ENCODE data around the gene ADRA1B.

Gene ADRA1B

DNA sequence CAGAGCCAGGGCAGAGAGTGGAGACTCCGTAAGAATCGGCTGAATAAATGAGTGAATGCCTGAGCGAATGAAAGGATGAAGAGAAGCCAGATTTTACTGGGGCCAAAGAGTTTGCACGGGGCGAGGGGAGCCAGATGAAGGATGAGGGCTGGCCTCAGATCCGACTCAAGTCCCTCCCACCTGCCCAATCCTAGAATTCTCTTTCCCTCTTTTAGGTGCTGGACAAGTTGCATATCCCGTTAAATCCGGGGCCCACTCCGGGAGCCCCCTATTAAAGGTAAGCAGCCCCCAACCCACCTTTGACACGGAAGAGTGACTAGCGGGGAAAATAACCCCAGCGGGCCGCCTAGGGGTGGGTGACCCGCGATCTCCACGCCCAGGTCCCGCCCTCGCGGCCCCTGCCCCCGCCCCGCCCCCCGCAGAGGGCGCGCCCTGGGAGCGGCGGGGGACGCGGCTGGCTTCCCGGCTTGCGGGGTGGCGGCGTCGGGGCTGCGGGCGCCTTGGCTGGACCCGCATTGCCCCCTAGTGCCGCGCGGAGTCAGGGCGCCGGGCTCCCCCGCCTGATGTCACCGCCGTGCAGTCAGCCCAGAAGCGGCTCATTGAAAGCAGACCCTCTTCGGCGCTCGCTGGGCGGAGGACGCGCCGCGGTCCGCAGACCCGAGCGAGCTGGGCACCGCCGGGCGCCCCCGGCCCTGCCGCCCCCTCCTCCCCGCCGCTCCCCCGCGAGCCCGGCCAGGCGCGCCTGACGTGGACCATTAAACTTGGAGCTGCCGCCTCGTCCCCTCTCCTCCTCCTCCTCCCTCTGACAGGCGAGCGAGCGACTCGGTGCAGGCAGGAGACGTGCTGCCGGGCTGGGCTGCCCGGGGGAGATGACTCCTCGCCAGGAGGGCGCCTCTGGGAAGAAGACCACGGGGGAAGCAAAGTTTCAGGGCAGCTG is at the start of gene ADRA1B:
ADRA1B (plus strand) TSS at position 579 of the 937 bp plus-strand sequence. CDS start 424 bp downstream, outside the sequence.
- DNase-seq, result peak in 1 of 2 donors; percentile 11

DNA sequence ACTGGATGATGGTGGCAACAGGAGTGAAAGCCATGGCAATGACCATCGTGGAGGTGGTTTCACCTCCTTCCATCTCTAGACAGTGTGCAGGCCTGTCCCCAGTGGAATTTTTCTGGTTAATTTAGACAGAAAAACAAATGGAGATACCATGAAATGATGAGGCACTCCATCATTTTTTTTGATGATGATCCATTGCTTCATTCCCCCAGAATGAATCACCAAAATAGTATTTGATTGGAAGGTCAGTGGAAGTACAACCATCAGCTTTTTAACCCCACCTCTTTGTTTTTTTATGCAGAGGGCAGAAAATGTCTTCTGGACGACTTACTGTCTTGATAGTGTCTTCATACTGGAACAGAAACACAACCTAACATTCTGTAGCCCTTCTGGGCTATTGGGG is 42.6 kb upstream of the ADRA1B start:
- DNase-seq, result no peak

DNA sequence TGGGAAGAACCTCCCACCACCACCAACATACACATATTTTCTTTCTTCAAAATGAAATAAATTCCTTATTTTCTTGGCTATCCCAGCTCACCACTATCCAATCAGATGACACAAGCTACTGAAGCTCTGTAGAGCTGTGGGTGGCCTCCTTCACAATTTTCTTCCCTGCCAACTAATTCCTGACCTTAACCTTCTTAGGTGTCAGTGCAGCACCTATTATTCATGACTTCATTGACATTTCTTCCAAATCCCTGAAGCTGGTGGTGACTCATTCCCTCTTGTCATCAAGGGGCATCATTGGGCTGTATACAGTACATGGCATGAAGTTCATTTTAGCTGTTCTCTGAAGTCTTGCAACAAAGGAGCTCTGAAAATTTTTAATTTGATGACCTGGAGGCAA is 42.0 kb upstream of the ADRA1B start:
- DNase-seq, result no peak

DNA sequence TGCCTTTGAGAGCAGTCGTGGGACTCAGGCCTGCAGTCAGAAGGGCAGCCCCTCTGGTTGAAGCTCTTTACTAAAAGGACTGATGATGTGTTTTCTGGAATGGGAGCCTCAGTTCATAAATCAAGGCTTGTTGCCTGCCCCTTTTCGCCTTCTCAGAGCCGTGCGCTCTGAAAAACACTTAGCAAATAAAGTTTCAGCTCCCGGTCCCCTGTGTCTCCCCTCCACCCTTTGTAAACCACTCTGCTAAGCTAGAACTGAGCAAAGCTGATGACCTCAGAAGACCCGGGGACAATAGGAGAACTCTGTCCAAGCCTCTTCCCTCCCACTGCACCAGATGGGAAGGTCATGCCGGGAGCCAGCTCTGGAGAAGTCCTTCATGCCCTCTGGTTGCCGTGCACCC is 39.3 kb upstream of the ADRA1B start:
- no peak for DNase-seq

DNA sequence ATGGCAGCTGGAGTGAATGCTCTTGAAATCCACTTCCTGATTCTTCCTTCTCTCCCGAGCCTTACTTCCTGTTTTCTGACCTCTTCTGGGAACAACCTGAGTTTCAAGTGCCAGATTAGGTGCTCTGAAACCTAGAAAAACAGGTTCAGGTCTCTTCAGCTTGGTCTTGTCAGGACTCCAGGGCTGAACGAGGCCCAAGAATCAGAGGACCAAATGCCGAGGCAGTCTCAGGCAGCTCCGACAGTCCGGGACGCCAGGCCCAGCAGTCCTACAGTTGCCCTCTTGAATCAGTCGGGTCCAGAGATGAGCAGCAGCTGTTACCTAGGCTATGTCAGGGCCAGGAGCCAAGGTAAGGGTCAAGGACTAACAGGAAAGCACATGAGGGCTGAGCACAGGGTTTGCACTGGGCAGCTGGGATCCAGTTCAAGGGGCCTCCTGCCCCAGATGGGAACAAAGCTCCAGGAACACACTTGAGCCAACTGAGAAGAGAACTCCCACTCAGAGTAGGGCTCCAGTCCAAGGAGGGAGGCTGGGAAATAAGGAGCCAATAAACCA is 38.3 kb upstream of the ADRA1B start:
- DNase-seq, result no peak

DNA sequence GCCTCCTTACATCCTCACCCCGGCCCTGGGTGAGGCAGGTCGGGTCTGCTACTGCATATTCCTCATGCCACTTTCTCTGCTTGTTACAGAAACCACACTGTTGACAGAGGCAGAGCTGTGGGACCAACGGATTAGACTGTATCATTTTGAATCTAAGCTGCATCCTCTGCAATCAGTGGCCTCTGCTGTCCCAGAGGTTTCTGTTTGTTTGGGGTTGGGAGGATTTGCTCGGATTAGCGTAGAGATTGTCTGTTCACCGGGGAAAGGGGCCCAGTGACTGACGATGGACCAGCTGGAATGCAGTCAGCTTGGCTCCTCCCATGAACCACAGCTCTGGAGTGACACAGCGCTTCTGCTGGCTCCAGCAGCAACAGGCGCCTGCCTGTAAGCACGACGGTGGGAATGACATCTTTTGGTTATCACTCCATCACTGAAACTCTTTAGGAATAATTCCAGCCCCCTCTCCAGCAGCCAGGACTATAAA is 37.3 kb upstream of the ADRA1B start:
- DNase-seq, result no peak

DNA sequence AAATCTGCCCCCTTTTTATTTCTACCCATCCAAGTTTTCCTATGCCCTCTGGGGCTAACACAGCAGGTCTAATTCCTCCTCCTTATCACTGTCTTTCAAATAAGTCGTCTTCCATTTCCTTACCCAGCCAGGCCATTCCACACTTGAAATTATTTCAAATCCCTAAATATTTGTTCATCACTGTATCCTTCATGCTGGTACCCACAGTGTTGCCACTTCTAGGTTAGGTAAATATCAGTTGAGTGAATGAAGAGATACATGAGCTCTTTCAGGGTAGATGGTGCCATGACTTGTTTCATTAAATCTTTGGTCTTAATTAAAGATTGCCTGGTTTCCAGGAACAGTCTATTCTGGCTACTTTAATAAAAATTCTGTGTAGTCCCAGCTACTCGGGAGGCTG is 35.6 kb upstream of the ADRA1B start:
- DNase-seq, result no peak

DNA sequence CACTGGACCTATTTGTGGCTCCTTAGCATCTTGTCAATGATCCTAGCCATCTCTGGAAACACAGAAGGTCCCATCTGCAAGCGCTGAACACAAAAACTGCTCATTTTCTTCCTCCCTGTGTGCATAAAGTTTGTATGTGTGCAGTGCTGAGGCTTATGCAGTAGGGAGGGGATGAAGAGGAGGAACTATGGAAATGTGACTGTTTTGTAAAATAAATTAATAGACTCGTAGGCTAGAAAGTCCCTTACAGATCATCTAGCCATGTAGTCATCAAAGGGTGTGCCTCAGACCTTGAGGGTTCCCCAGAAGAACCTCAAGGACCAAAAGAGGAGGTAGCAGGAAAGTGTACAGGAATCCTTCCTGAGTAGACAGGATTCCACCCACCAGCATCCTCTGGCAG is 34.3 kb upstream of the ADRA1B start:
- DNase-seq, result no peak

DNA sequence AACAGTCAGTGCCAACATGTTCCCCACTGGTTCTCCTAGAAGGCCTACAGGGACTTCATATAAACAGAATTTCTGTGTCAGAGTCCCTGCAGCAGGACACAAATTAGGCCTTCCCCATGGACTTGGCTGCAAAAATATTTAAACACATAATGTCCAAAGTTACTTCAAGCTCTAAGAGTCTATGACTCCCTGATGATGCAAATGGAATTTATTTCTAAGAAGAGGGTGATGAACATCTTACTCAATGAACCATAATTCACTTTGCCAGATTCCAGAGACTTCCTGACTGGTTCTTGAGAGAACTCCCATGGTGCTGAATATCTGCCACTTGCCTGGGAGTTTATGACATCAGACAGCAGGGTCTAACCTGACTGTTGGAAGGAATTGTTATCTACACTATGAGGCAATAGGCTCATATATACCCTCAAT is 32.7 kb upstream of the ADRA1B start:
- DNase-seq, result no peak

DNA sequence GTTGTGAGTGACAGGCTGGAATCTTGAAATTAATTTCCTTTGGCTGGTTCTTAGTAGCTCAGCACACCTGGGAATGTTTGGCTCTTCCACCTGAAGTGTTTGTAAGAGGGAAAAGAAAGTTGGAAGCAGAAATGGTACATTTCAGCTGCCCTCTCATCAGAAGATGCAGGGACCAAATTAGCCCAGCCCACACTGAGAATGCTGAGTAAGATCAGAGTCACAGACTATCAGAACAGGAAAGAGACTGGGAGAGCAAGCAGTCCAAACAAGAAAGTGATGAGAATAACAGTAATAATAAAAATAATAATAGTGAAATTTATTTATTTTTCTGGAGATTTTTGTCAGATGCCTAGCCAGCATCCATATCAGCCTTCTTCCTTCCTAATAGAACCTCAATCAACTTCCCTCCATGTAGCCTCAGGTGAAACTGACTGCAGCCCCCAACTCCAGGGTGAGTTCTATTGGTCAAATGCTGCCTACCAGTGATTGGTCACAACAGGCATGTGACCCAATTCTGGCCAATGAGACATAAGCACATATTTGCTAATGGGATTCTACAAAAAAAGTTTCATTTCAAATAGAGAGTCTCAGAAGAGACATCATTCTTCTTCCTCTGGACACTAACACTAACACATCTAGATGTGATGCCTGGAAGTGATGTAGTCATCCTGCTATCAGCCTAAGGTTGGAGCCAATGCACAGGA is 31.2 kb upstream of the ADRA1B start:
- DNase-seq, result no peak

DNA sequence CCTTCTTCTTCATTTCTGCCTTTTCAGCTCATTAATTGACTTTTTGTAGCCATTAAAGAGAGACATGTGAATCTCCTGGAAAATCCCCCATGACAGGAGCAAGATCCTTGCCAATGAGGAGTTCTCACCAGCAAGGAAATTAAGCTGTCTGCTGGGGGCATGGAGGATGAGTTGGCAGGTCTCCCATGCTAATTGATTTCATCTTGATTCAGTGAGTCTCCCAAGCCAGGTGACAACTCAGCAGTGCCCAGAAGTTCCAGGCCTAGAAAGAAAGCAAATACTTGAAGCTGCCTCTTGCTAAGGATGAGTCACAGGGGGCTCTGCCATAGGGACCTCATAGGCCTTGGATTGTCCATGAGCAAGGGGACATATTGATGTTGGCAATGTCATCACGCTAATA is 30.0 kb upstream of the ADRA1B start:
- no peak for DNase-seq

DNA sequence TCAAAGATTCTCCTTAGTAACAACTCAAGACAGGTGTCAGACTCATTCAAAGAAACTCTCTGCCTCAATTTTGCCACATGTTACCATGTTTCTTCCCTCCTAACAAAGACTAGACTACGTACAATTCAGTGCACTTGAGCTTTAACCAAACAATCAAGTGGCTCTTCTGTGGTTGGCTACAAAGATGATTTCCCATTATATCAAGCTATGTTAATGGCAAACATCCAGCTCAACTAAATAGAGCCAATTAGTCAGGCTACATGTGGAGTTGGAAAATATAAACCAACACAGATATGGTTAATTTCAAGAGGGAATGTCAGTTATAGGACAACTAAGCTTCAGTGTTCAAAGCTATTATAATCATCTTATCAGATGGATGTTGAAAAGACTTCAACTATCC is 29.2 kb upstream of the ADRA1B start:
- DNase-seq, result no peak

DNA sequence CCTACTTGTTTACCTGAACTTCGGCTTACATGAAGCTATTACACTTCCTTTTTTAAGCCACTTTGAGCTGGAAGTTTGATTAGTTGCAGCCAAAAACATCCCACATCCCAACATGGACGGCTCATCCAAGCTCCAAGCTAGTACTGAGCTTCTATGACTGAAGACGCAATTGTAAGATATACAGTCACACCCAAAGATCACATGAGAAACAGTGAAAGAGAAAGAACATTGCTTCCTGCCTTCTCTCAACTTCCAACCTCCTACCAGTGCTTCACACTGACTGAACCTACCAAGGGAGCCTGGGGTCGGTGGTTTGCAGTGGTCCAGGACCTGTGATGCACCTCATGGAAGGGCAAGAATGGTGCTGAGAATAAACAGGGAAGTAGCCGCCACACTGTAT is 27.4 kb upstream of the ADRA1B start:
- no peak for DNase-seq

DNA sequence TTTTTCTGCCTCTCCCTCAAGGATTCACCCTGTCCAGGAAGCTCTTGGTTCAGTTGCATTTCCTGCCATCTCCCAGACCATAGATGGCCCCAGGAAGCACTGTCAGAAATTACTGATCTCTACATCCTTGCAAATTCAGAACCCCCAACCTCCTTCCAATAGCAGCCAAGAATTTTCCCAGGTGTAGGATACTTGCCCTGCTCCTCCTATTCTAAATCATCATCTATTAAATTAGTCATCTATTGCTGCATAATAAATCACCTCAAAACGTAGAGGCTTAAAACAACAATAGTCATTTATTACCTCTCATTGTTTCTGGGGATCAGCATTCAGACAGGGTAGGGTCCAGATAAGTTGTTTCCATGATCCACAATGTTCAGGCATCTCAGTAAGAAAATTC is 26.1 kb upstream of the ADRA1B start:
- DNase-seq, result no peak

DNA sequence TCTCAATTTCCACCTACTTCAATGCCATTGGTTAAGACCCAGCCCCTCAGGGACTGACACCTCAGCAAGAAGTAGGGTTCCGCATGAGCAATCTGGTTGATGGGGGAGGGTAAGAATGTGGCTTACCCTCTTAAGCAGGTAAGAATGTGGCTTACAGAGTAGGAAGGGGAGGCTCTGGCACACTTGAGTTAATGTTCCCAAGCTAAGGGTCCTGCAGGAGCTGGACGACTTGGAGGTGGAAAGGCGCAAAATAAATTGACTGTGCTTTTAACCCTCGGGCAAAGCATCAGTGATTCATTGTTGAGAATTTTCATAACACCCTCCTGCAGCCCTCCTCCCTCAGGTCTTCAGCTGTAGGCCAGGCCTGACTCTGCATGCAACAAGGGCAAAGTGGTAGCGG is 24.9 kb upstream of the ADRA1B start:
- no peak for DNase-seq

DNA sequence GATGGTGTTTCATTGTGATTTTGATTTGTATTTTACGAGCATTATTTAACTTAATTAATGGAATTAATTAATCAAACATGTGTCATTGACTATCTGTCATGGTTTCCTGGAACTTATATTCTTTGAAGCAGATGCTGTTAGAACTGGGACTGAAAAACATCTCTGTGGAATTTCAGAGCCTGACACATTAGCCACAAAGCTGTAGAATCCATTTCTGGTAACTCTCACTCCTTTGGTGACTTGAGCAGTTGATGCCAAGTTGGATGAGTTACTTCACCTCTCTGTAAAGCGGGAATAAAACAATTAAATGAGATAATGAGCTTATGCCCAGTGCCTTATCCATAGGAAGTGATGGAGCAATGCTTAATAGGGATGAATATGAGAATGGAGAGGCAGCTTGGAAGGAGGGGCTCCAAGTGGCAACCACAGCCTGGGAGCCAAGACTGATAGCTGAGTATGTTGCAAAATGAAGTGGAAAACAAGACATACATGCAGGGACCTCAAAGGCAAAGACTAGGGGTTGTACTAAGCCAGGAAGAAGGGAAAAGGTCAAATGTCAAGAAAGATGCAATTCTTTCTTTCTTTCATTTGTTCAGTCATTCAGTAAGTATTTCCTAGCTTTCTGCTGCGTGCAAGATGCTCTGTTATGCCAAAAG is 23.1 kb upstream of the ADRA1B start:
- DNase-seq, result no peak

DNA sequence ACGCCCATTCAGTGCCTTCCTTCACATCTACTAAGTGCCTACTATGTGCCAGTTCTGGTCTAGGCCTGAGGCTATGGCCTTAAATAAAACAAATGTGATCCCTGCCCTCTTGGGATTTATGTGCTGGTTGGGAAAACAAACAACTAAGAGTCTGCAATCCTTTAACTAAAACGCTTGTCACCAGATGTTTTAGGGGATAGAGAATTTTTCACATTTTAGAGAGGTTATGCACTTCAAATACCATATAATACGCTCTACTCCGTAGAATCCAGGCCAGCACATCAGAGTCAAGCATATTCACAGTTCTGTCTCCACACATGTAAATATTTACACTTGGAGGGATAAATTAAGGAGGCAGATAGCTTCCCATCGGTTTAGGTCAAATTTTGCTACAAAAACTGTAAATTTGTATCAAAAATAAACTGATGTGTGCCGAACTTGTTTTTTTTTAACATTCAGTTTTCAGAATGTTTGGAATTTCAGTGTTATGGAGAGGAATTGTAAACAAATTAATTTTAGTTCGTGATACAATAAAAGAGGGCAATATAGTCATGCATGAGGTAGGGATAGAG is 22.0 kb upstream of the ADRA1B start:
- no peak for DNase-seq

DNA sequence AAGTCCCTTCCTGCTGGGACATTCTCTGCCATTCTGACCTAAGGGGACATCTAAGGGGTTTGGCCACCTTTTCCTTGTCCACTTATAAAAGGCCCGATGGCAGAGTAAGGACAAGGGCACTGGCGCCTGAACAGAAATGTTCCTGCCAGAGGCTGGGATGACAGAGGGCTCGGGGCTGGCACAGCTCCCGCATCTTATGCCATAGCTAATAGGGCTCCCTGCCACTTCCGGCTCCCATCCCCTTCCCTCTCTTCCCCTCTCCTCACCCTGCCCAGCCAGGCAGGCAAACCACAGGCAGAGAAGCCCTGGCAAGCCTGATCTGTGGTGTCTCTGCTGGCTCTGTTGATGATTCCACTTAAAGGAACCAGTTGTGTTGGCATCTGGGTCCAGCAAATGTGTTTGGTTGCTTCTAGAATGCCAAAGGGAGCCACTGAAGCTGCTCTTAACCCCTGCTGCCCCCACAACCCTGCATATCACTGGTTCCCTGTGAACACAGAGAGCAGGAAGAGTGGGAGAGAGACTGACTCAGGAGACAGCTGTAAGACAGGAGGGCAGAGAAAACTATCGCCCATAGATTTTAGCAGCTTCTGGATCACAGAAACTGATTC is 18.4 kb upstream of the ADRA1B start:
- DNase-seq, result no peak

DNA sequence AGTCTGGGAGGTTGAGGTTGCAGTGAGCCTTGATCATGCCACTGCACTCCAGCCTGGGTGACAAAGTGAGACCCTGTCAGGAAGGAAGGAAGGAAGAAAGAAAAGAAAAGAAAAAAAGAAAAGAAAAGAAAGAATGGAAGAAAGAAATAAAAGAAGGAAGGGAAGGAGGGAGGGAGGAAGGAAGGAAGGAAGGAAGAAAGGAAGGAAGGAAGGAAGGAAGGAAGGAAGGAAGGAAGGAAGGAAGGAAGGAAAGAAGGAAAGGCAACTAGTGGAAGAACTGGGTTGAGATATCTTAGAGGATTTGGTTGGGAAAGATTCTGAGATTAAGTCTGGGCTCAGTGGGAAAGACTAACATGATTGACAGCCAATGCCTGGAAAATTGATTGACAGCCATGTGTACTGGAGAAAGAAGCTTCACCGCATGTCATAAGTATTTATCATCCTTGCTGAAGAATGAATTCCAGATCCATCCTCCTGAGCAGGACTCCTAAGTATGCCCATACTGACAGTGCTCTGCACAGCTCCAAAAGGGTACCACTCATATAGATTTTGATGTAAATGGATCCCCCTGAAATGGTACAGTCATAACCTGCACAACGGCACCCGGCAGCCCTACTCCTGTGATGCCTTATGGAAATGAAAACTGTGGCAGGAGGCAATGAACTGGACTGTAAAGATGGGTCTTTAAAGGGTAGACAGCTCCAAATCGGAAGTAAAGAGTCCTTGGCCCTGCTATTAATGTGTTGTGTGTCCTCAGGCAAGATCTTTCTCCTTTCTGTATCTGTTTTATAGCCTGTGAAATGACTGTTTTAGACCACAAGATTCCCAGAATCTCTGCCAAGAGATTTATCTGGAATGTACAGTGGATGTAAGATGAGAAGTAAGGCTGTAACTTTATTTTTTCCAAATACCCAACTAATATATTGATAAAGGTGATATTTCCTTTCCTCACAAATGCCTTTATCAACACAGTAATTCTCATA is 16.9 kb upstream of the ADRA1B start:
- DNase-seq, result no peak

DNA sequence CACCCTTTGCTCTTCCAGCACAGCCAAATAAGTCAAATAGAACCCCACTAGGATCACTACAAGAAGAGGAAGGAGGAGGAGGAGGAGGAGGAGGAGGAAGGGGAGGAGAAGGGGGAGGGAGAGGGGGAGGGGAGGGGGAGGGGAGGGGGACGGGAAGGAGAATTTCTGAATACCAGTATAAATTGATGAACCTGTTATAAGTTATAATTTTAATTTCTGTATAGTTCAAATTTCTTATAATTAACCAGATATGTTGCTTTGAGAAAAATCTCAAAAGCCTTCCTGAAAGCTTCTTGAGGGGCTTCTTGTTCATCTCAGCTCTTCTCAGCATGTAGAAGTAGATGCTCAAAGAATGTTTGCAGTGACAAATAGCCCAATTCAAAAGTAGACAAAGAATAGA is 15.0 kb upstream of the ADRA1B start:
- DNase-seq, result no peak

DNA sequence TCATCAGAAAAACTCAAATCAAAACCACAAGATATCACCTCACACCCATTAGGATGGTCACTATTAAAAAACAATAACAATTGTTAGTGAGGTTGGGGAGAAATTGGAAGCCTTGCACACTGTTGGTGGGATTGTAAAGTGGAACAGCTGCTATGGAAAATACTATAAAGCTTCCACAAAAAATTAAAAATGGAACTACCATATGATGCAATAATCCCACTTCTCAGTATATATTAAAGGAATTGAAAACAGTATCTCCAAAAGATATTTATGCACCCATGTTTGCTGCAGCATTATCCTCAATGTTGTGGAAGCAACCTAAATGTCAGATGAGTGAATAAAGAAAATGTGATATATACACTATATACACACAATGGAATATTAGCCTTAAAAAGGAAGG is 14.5 kb upstream of the ADRA1B start:
- DNase-seq, result no peak

Data from bone marrow (tissue), 2 donors.